ENCODE data around the gene SFXN5. TPM values are rescaled to one million over a fixed set of nuclear protein-coding genes. Genes with fewer than 3 reads are reported as not detected.
"Not testable (repeated sequence)": the region's sequence is repeated elsewhere in the genome, so short reads cannot be mapped to it uniquely, and the experiment has no call there.

Gene SFXN5
- polyA plus RNA-seq, 2 of the 4 experiments (the other 2 are of a cell fraction), result 16.7 to 19.6 TPM

DNA sequence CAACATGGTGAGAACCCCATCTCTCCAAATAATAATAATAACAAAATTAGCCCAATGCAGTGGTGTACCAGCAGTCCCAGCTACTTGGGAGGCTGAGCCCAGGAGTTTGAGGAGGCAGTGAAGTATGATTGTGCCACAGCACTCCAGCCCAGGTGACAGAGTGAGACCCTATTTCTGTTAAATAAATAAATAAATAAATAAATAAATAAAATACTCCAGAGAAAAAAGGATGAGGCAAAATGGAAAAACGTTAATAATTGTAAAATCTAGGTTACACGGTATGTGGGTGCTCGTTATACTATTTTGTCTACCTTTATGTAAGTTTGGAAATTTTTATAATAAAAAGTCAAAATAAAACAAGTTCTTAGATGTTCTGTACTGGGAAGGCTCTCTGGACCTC is 162.8 kb downstream of the SFXN5 start:
- H3K27ac ChIP-seq, result no peak overlapping the region
- ATAC-seq, result no peak
- TF ChIP-seq PHF8 (IDR thresholded peaks at IDR 0.05; ENCODE audit: borderline replicate concordance, low read depth) (no peak), ZC3H11A (IDR thresholded peaks at IDR 0.05) (peak; percentile 66)
- H3K4me2 ChIP-seq, result no peak overlapping the region
- 8% methylated on average over 3 of the region's 3 CpGs for WGBS (ENCODE audit: missing lambda C conversion rate)
- CTCF ChIA-PET, result interaction anchor here (1.2 to 5.7 kb wide), 4 partner anchors 14 to 85 kb away, joined by 3 to 58 read pairs (median 6); partner anchors contain the start of gene SPR
- POLR2A ChIA-PET, result no interaction called here
- H3K4me3 ChIP-seq, result no peak overlapping the region
- DNase-seq (ENCODE audit: low read depth in 1 of 2, low spot score in 1 of 2), result no peak
- 0 out of 3 replicates have a peak, but pooled peaks cover 4% of the 10 kb centered on the region for H3K4me1 ChIP-seq
- H3K9me3 ChIP-seq, result peaks cover 13% of the 10 kb centered on the region
- FAIRE-seq, result no peak

DNA sequence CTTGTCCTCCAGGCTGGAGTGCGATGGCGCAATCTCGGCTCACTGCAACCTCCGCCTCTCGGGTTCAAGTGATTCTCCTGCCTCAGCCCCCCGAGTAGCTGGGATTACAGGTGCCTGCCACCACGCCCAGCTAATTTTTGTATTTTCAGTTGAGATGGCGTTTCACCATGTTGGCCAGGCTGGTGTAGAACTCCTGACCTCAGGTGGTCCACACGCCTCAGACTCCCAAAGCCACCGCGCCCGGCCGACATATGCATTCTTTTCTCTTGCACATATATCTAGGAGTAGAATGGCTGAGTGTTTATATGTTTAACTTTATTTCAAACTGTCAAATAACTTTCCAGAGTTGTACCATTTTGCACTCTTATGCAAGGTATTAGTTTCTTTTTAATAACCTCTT is 164.1 kb downstream of the SFXN5 start:
- H3K4me2 ChIP-seq; DNase-seq (ENCODE audit: low read depth in 1 of 2, low spot score in 1 of 2); H3K4me3 ChIP-seq; POLR2A ChIA-PET; H3K27ac ChIP-seq; ATAC-seq; H3K4me1 ChIP-seq; FAIRE-seq: not testable (repeated sequence)
- peaks cover 18% of the 10 kb centered on the region for H3K9me3 ChIP-seq
- CTCF ChIA-PET, result interaction anchor here (0.6 to 5.7 kb wide), 5 partner anchors 12 to 256 kb away, joined by 3 to 58 read pairs (median 5); partner anchors contain the start of gene SPR
- WGBS (ENCODE audit: missing lambda C conversion rate), result 31% methylated on average over 13 of the region's 13 CpGs

DNA sequence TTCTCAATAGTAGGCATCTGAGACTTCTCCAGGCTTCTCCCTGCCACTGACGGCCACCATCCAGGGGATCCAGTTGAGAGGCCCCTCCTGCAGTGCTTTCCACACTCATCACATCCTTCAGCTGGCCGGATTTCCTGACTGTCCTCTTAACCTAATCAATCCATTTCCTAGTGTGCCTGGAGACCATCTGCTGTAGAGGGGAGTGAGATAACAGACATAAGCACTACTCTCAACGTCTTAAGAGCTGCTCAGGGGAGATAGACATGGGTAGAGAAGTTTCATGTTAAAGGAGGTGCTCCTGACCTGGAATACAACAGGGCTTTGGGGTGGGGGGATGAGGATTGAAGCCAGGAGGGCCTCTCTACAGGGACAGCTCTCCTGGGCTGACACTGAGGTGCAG is 170.1 kb downstream of the SFXN5 start:
- Histone ChIP-seq H3K4me3 (no peak overlapping the region), H3K4me2 (no peak overlapping the region), H3K9me3 (peaks cover 15% of the 10 kb centered on the region), H3K27ac (no peak overlapping the region), H3K4me1 (peaks cover 4% of the 10 kb centered on the region; the same call in 1 of the 3 replicates)
- 24% methylated on average over 3 of the region's 3 CpGs for WGBS (ENCODE audit: missing lambda C conversion rate)
- CTCF ChIA-PET, result interaction anchor here (0.8 to 3.3 kb wide), 6 partner anchors 8 to 263 kb away, joined by 3 to 32 read pairs (median 3); partner anchors contain the start of gene SPR
- FAIRE-seq (no peak), DNase-seq (ENCODE audit: low read depth in 1 of 2, low spot score in 1 of 2) (no peak), ATAC-seq (no peak)
- no peak for TF ChIP-seq HOXA7 (CRISPR knock-in tag; IDR thresholded peaks at IDR 0.05)
- no peak for TF ChIP-seq GATA3 (IDR thresholded peaks at IDR 0.05; ENCODE audit: borderline replicate concordance)
- no peak for TF ChIP-seq BHLHE40 (IDR thresholded peaks at IDR 0.05; ENCODE audit: low read depth, low read length)
- no peak for TF ChIP-seq EHMT2 (IDR thresholded peaks at IDR 0.05; ENCODE audit: low read depth)
- TF ChIP-seq ZNF302 (CRISPR knock-in tag; IDR thresholded peaks at IDR 0.05), result no peak
- TF ChIP-seq, protein P1, sequence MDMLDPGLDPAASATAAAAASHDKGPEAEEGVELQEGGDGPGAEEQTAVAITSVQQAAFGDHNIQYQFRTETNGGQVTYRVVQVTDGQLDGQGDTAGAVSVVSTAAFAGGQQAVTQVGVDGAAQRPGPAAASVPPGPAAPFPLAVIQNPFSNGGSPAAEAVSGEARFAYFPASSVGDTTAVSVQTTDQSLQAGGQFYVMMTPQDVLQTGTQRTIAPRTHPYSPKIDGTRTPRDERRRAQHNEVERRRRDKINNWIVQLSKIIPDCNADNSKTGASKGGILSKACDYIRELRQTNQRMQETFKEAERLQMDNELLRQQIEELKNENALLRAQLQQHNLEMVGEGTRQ (IDR thresholded peaks at IDR 0.05), result no peak
- TF ChIP-seq EP300 (IDR thresholded peaks at IDR 0.05), result no peak
- TF ChIP-seq MAZ (IDR thresholded peaks at IDR 0.05; ENCODE audit: borderline replicate concordance, low read depth, low read length), result no peak
- TF ChIP-seq, protein P2, sequence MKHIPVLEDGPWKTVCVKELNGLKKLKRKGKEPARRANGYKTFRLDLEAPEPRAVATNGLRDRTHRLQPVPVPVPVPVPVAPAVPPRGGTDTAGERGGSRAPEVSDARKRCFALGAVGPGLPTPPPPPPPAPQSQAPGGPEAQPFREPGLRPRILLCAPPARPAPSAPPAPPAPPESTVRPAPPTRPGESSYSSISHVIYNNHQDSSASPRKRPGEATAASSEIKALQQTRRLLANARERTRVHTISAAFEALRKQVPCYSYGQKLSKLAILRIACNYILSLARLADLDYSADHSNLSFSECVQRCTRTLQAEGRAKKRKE (CRISPR knock-in tag; IDR thresholded peaks at IDR 0.05; ENCODE audit: low read depth), result no peak
- no peak for TF ChIP-seq JUN (IDR thresholded peaks at IDR 0.05)
- TF ChIP-seq CHD2 (IDR thresholded peaks at IDR 0.05; ENCODE audit: low read length, partially characterized antibody), result no peak
- no peak for TF ChIP-seq TP53 (CRISPR knock-in tag; IDR thresholded peaks at IDR 0.05)
- TF ChIP-seq, protein P3, sequence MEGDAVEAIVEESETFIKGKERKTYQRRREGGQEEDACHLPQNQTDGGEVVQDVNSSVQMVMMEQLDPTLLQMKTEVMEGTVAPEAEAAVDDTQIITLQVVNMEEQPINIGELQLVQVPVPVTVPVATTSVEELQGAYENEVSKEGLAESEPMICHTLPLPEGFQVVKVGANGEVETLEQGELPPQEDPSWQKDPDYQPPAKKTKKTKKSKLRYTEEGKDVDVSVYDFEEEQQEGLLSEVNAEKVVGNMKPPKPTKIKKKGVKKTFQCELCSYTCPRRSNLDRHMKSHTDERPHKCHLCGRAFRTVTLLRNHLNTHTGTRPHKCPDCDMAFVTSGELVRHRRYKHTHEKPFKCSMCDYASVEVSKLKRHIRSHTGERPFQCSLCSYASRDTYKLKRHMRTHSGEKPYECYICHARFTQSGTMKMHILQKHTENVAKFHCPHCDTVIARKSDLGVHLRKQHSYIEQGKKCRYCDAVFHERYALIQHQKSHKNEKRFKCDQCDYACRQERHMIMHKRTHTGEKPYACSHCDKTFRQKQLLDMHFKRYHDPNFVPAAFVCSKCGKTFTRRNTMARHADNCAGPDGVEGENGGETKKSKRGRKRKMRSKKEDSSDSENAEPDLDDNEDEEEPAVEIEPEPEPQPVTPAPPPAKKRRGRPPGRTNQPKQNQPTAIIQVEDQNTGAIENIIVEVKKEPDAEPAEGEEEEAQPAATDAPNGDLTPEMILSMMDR (IDR thresholded peaks at IDR 0.05), result no peak
- no peak for TF ChIP-seq SMC3 (IDR thresholded peaks at IDR 0.05)
- no peak for TF ChIP-seq CEBPB (IDR thresholded peaks at IDR 0.05)
- no peak for TF ChIP-seq HDAC2 (IDR thresholded peaks at IDR 0.05)
- TF ChIP-seq, protein P4, sequence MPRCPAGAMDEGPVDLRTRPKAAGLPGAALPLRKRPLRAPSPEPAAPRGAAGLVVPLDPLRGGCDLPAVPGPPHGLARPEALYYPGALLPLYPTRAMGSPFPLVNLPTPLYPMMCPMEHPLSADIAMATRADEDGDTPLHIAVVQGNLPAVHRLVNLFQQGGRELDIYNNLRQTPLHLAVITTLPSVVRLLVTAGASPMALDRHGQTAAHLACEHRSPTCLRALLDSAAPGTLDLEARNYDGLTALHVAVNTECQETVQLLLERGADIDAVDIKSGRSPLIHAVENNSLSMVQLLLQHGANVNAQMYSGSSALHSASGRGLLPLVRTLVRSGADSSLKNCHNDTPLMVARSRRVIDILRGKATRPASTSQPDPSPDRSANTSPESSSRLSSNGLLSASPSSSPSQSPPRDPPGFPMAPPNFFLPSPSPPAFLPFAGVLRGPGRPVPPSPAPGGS (IDR thresholded peaks at IDR 0.05), result no peak
- TF ChIP-seq NR3C1 (IDR thresholded peaks at IDR 0.05), result no peak
- TF ChIP-seq RFX5 (IDR thresholded peaks at IDR 0.05), result no peak
- TF ChIP-seq NFE2L2 (conservative IDR thresholded peaks at IDR 0.05; ENCODE audit: low read length), result no peak
- POLR2A ChIA-PET, result no interaction called here
